GM18511 (cell line): ENCODE measurements around the gene BBS10.
A peak's percentile ranks its signal among the peaks of the same experiment; 100 is the strongest.
"Not testable (repeated sequence)": the region's sequence is repeated elsewhere in the genome, so short reads cannot be mapped to it uniquely, and the experiment has no call there.

Experiments
- ATAC-seq: cut with Tn5 transposase; IDR thresholded peaks from one replicate; pipeline ENCODE4 v1.9.1; 2021; ENCODE audit warnings: mild to moderate bottlenecking, moderate library complexity; ENCODE audit not compliant: unreplicated experiment

The BBS10 gene

DNA sequence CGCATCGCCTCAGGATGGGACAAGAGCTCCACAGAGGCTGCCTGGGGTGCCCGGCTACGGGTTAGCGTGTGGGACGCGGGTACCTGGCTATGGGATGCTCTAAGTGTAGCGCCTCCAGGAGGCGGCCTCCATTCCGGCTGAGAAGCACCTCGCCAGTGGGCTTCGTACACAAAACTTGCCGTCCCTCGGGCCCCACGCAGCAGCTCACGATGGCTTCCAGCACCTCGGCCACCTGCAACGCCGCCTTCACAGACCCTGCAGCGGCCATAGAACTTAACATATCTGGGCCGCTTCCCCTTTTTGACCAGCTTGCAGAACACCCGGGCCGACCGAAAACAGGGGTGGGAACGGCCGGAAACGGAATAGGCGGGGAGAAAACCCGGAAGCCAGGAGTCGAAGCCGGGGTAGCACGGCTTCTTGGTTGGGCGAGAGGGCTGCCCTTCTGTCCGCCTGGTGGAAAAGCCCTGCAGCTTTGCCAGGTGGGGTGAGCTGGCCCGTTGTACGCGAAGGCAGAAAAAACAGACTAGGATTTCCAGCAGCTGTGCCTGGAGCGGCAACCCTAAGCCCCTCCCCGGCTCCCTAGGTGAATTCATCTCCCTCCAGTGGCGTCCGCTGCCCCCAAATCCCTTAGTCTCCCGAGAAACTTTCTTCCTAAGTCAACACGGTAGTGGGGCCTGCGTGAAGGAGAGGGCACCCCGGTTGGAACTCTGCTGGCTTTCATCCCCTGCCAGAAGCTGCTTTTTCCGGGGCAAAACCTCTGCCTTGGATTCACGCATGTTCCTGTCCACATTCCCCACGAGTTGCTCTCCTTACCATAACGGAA, at the start of gene BBS10:
TSS of gene BBS10 (minus strand) at position 337 of the 823 bp plus-strand sequence. CDS start at position 280, 57 bp downstream.
- ATAC-seq, result peak; percentile 97

DNA sequence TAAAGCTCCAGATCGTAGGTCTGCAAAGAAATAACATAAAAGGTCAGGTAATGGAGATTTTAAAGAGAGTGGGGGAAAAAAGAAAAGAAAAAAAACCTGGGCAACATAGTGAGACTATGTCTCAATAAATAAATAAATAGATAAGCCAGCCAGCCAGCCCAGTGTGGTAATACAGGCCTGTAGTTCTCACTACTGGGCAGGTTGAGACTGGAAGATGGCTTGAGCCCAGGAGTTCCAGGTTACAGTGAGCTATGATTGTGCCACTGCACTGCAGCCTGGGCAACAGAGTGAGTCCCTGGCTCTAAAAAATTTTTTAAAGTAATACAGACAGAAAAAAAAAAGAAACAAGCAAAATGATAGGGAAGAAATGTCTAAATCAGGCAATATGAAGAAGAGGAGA, 43.2 kb upstream of the BBS10 start:
- ATAC-seq, result no peak

GRCh38 chr12:76387614-76388013, 39.4 kb upstream of the BBS10 start:
- ATAC-seq, result no peak

GRCh38 chr12:76384560-76384959, 36.3 kb upstream of the BBS10 start:
- no peak for ATAC-seq

GRCh38 chr12:76383988-76384387, 35.8 kb upstream of the BBS10 start:
- ATAC-seq, result no peak

- ATAC-seq, result no peak
These were observed 31.0 kb upstream of the BBS10 start for GRCh38 chr12:76379261-76379660.

GRCh38 chr12:76376876-76377275, 28.7 kb upstream of the BBS10 start:
- not testable (repeated sequence) for ATAC-seq

DNA sequence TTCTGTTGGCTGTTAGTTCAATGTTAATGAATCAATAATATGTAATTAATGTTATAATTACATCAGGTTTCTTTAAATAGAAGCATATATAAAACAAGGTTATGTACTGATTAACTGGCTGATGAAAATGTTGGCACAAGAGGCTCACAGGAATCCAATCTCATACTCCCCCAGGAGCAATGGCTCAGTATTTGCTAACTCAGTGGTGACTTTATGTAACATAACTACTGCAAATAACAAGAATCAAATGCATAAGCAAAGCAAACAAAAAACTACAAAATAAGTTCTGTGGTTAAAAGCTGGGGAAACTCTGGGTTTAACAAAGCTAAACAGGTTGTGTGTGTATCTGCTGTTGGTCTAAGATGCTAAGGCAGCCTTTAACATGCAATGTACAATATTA, 27.7 kb upstream of the BBS10 start:
- no peak for ATAC-seq

DNA sequence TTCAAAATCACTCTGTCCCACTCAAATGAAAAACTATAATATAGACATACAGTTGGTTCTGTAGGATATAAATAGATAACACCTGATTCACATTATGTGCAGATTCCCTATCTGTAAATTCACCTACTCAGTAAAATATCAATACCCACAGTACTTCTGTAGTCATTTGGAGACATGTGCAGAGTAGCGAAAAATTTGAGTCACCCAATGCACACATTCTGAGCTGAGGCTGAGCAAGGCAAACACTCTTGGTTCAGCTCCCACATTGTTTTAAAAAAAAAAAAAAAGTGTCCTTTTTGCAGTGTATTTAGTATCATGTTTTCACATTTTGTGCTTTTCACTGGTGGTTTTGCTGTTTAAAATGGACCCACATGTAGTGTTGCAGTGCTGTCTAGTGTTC, 27.3 kb upstream of the BBS10 start:
- no peak for ATAC-seq

DNA sequence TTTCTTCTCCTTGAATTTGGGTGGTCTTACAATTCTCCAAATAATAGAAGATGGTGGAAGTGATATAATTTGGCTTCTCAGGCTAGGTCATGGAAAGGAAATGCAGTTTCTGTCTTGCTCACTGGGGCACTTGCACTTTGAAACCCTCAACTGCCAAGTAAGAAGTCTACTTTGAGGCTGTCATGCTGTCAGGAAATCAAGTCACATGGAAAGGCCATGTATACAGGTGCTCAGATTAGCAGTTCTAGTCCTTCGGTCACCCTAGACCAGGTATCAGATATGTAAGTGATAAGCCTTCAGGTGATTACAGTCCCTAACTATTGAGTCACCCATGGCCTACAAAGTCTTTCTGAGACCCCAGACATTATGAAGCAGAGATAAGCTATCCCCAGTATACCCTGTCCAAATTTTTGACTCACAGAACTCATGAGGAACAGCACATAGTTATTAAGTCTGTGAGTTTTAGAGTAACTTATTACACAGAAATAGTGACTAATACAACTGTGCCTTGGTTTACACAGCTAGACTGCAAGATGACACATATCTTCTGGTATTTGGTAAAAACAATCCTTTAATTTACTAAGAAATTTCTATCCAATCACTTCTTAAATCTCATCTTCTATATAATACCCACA, 26.3 kb upstream of the BBS10 start:
- ATAC-seq, result no peak

- no peak for ATAC-seq
These were observed 20.0 kb upstream of the BBS10 start for GRCh38 chr12:76368230-76368629.

- ATAC-seq, result no peak
These were observed 17.9 kb upstream of the BBS10 start for GRCh38 chr12:76366163-76366562.

DNA sequence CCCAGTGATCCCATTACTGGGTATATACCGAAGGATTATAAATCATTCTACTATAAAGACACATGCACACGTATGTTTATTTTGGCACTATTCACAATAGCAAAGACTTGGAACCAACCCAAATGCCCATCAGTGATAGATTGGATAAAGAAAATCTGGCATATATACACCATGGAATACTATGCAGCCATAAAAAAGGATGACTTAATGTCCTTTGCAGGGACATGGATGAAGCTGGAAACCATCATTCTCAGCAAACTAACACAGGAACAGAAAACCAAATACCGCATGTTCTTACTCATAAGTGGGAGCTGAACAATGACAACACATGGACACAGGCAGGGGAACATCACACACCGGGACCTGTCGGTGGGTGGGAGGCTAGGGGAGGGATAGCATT, 15.9 kb upstream of the BBS10 start:
- ATAC-seq, result not testable (repeated sequence)

GRCh38 chr12:76360316-76360715, 12.1 kb upstream of the BBS10 start:
- ATAC-seq, result no peak

DNA sequence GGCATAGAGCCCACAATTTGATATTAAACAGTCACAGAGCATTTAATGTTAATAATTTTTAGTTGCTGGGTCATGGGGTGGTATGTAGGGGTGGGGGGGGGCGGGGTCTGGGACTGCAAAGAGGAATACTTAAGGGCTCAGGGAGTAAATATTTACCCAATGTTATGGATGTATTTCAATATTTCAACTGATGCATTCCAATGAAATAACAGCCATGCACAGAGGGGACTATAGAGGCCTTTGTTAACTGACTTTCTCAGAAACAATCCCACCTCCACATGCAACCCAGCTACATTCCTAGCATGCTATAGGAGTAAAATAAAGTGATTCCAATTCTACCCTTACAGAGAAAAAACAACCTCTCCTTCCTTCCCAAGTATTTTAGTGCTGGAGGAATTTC, 7.9 kb upstream of the BBS10 start:
- ATAC-seq, result no peak

DNA sequence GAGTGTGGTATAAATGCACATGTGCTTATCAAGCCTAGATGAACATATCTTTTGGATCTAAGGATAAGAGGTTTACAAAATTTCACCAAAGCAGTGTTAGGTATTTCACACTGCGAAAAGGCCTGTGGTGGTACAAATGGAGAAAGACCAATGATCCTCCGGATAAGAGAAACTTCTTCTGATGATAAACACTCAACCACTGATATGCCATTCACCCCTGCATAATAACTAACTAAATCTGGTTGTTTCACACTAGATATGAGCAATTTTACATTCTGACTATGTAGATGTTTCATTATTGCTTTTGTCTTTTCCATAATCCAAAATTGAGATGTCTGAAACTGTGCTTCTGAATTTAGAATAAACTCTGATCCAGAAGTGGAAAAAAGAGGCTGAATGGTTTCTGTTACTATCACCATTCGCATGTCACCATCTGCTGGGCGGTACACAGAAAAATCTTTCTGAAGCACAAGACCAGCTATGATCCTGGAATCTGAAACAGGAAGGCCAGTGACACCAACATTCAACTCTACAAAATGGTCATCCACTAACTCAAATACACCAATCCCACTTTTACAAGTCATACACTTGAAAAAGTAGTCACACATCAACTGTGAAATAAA, 1.3 kb downstream of the BBS10 start:
- ATAC-seq, result peak; percentile 21

DNA sequence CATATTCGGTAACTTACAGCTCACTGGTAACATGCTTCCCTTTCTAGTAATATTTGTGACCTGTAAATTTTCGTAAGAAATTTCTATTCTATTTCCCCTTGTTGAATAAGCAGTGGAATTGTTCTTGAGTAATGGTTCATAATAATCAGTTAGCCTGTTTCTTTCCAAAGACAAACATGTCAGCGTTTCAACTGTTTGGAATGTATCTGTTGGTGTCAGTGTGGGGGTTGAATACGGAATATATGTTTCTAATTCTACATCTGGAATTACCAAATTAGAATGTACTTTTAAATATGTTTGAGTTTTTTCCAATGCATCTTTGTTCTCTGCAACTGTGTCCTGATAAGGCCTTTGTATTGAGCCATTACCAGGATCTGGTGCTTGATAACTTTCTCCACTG, 2.0 kb downstream of the BBS10 start:
- no peak for ATAC-seq

GRCh38 chr12:76345569-76345968, 2.6 kb downstream of the BBS10 start:
- no peak for ATAC-seq

GRCh38 chr12:76341436-76342030, 6.7 kb downstream of the BBS10 start:
- ATAC-seq, result no peak

DNA sequence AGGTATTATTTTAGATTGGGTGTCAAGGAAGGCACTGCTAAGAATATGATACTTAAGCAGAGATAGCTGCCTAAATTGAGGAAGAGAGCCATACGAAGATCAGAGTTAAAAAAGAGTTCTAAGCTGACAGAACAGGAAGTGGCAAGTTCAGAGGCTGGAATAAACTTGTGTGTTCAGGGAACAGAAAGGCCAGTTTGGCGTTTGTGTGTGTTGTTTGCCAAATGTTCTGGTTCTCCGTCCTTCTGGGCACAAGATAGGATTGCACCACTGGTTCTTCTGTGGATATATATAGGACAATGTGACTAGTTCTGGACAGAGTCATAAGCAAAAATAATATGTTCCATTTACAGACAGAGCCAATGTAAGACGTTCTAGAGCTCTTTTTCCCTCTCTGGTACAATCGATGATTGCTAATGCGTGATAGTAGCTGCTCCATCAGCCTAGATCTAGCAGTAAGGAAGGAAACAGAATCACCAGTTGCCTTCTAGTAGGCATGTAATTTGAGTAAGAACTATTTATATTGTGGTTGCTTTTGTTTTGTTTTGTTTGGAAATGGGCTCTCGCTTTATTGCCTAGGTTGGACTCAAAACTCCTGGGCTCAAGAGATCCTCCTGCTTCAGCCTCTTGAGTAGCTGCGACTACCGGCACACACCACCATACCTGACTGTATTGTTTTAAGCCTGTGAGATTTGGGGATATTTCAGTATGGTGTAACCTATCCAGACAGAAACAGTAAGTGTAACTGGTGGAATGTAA, 7.4 kb downstream of the BBS10 start:
- ATAC-seq, result no peak

DNA sequence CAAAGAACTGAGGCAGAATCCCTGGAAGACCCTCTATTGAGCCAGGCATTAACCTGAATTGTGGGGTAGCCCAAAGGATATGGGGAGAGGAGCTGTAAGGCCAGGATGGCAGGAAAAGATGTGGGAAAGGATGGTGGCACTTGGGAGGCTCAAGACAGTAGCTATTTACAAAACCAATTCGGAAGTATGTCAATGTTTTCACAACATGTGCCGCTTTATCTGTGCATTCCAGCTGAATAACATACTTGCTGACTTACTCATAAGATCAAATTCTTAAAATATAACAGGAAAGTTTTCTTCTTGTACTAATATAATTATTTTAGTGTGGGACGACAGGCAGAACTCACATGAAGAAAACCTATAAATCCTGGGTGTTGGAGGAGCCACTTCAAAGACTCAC, 10.6 kb downstream of the BBS10 start:
- no peak for ATAC-seq
